Sigmoid colon (tissue), 7 donors: Measurements from ENCODE around the gene RFT1. TPM values are rescaled to one million over a fixed set of nuclear protein-coding genes. Genes with fewer than 3 reads are reported as not detected.

Experiments used
- DNase-seq: peaks from one replicate; pipeline ENCODE4 v3.0.0-alpha.2; 2019
- H3K27ac ChIP-seq, 4 donors: fragments of 200-600 bp; sonication (generic); one replicate each; pipeline ENCODE4 v1.5.1; 2016 to 2019; ENCODE audit warnings: mild to moderate bottlenecking in 1 of 4
- H3K27me3 ChIP-seq, 3 donors: fragments of 200-600 bp; sonication (generic); one replicate each; pipeline ENCODE4 v1.5.1; 2019; ENCODE audit warnings: mild to moderate bottlenecking in 1 of 3
- H3K36me3 ChIP-seq, 4 donors: fragments of 200-600 bp; sonication (generic); one replicate each; pipeline ENCODE4 v1.5.1; 2016 to 2019
- H3K4me1 ChIP-seq, 4 donors: fragments of 200-600 bp; sonication (generic); one replicate each; pipeline ENCODE4 v1.5.1; 2017 to 2019
- H3K4me3 ChIP-seq, 4 donors: fragments of 200-600 bp; sonication (generic); one replicate each; pipeline ENCODE4 v1.5.1; 2017 to 2019; ENCODE audit warnings: mild to moderate bottlenecking in 2 of 4, moderate library complexity in 1 of 4
- H3K9me3 ChIP-seq, 4 donors: fragments of 200-600 bp in 3 of 4; sonication (generic) in 3 of 4; one replicate each; pipeline versions ENCODE4 v1.5.1 to v1.6.1; 2013 to 2019
- EP300 ChIP-seq, 4 donors: sonication (generic); formaldehyde crosslinking; IDR thresholded peaks; one replicate each; pipeline ENCODE4 v1.6.1; 2017; ENCODE audit warnings: antibody characterized with exemption in 4 of 4
- POLR2A ChIP-seq, 2 donors: fragments of 450-650 bp; IDR thresholded peaks; one replicate each; pipeline ENCODE4 v1.6.1; 2016; ENCODE audit warnings: antibody characterized with exemption in 2 of 2, mild to moderate bottlenecking in 2 of 2, moderate library complexity in 2 of 2
- POLR2AphosphoS5 ChIP-seq, 4 donors: sonication (generic); formaldehyde crosslinking; IDR thresholded peaks; one replicate each; pipeline ENCODE4 v1.6.1; 2017; ENCODE audit warnings: antibody characterized with exemption in 4 of 4
- WGBS, 2 donors: extraction: QIAGEN DNeasy Blood & Tissue Kit; methylation state at CpG; one replicate each; pipeline ENCODE4 v1.1.7; 2013; 5-methylcytosine and 5-hydroxymethylcytosine counted together
- intact Hi-C: fragments of 100-400 bp; cut with DNase I; formaldehyde crosslinking; loops from one replicate; pipeline ENCODE4 v1.15.1; 2023
- polyA plus RNA-seq, 3 donors: library from polyadenylated mRNA; stranded (reverse); fragments of 200-250 nt; gene quantifications; one replicate each; pipeline ENCODE4 v1.2.3, GENCODE V29; 2013
- total RNA-seq, 4 donors: library from RNA; depleted of rRNA; stranded (reverse); fragments of >200 nt; gene quantifications; one replicate each; pipeline ENCODE4 v1.1.0, GENCODE V29; 2016
- TF ChIP-seq, protein P1 (sequence below), 4 experiments: fragments of 450-650 bp in 3 of 4; fragments of 200-600 bp in 1 of 4; IDR thresholded peaks; one replicate each; pipeline ENCODE4 v1.5.1; 2016 to 2019; ENCODE audit warnings: antibody characterized with exemption in 4 of 4, mild to moderate bottlenecking in 3 of 4, moderate library complexity in 2 of 4
- donor health status: healthy with polysubstance abuse.
- donor health status: Bipolar disorder and iron deficiency.
- donor health status: healthy.

RFT1 gene
- total and polyA plus RNA-seq, 7 donors: 3.0 to 13.2 (median 6.3) TPM

- Histone ChIP-seq H3K9me3 (no peaks in the 10 kb centered on the region), H3K4me3 (no peak overlapping the region), H3K4me1 (peaks cover 0 to 2% (median under 1%) of the 10 kb centered on the region in 4 donors), H3K36me3 (no peaks in the 10 kb centered on the region), H3K27ac (no peak overlapping the region), H3K27me3 (no peaks in the 10 kb centered on the region)
- intact Hi-C loops: no loop called here
- WGBS, 2 donors: 24 to 64% methylated on average over 2 of the region's 2 CpGs
- TF ChIP-seq POLR2A (IDR thresholded peaks at IDR 0.05): no peak
- no peak for DNase-seq
These were observed 78.3 kb downstream of the RFT1 start for GRCh38 chr3:53051929-53052328.

DNA sequence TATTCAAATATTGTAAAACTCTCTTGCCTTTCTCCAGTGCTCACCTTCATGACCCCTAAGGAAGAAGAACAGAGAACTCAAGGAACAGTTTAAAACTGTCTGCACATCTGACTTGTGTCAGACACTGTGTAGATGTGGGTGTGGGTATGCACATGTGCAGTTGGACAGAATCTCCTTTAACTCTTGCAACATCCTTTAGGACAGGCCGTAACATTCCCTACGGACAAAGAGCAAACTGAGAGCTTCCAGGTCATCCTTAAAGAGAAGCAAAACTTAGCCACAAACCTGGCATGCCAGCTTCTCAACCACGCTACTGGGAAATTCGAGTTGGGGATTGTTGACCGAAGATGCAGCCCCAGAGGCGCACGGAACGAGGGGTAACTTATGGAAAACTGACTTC is 80.2 kb downstream of the RFT1 start:
- TF ChIP-seq EP300 (IDR thresholded peaks at IDR 0.05) (no peak), POLR2A (IDR thresholded peaks at IDR 0.05) (no peak)
- WGBS, 2 donors: 87 to 88% methylated on average over 8 of the region's 8 CpGs
- no peak for DNase-seq
- H3K9me3 ChIP-seq: no peaks in the 10 kb centered on the region
- no peak overlapping the region for H3K4me3 ChIP-seq
- intact Hi-C loops: no loop called here
- H3K27ac ChIP-seq: no peak overlapping the region
- no peaks in the 10 kb centered on the region for H3K27me3 ChIP-seq
- peaks cover 0 to 10% (median 7%) of the 10 kb centered on the region in 4 donors for H3K4me1 ChIP-seq
- H3K36me3 ChIP-seq: no peaks in the 10 kb centered on the region

DNA sequence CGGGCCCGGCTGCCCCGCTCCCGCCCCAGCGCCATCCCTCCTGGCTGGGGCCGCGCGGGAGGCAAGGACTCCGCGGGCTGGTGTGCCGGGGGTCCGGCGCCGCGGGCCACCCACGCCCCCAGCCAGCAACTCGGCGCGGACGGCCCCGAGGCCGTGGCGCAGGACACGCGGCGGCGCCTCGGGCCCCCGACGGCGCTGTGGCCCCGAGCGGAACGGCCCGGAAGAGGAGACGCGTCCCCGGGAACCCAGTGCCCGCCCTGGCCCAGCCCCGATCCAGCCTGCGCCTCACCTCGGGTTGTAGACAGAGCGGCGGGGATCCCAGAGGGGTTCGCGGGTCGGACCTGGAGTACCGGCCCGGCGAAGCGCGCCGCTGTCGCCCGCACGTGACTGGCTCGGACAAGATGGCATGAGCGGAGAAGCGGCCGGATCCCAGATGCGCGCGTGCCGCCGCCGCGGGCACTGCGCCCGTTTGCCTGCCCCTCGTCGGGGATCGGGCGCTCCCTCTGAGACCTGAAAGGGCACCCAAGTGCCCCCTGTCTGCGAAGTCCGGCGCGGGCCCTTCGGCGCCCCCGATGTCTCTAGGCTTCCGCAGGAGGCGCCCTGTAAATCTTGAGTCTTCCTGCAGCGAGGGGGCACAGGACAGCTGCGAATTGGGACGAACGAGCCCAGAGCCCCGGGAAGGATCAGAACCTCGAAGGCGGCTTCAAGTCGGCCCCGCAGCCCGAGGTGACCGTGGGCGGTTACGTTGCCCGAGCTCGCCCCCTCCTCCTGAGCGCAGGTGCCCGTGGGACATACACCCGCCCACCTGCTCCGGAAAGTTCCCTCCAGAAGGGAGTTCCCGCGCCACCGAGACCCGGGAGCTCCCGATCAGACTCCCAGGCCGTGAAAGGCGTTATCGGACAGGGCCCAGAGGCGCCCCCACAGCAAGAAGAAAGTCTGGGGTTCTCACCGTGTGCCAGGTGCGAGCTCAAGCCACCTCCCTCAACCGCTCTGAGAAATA is 83.8 kb downstream of the RFT1 start:
- 1 to 2% methylated on average over 113 of the region's 113 CpGs for WGBS, 2 donors
- Histone ChIP-seq H3K4me3 (peak overlapping the region; percentile 81 to 99 (median 96)), H3K27me3 (no peaks in the 10 kb centered on the region), H3K36me3 (no peaks in the 10 kb centered on the region), H3K4me1 (peaks cover 0 to 27% (median 20%) of the 10 kb centered on the region in 4 donors), H3K9me3 (no peaks in the 10 kb centered on the region), H3K27ac (peak overlapping the region; percentile 93 to 96 (median 94))
- intact Hi-C loops: no loop called here
- TF ChIP-seq POLR2AphosphoS5 (IDR thresholded peaks at IDR 0.05): peak in 1 of 4 donors; percentile 11
- TF ChIP-seq, protein P1, sequence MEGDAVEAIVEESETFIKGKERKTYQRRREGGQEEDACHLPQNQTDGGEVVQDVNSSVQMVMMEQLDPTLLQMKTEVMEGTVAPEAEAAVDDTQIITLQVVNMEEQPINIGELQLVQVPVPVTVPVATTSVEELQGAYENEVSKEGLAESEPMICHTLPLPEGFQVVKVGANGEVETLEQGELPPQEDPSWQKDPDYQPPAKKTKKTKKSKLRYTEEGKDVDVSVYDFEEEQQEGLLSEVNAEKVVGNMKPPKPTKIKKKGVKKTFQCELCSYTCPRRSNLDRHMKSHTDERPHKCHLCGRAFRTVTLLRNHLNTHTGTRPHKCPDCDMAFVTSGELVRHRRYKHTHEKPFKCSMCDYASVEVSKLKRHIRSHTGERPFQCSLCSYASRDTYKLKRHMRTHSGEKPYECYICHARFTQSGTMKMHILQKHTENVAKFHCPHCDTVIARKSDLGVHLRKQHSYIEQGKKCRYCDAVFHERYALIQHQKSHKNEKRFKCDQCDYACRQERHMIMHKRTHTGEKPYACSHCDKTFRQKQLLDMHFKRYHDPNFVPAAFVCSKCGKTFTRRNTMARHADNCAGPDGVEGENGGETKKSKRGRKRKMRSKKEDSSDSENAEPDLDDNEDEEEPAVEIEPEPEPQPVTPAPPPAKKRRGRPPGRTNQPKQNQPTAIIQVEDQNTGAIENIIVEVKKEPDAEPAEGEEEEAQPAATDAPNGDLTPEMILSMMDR (IDR thresholded peaks at IDR 0.05): peak in 1 of 4 experiments; percentile 25
- no peak for TF ChIP-seq POLR2A (IDR thresholded peaks at IDR 0.05)
- DNase-seq: peak; percentile 79

DNA sequence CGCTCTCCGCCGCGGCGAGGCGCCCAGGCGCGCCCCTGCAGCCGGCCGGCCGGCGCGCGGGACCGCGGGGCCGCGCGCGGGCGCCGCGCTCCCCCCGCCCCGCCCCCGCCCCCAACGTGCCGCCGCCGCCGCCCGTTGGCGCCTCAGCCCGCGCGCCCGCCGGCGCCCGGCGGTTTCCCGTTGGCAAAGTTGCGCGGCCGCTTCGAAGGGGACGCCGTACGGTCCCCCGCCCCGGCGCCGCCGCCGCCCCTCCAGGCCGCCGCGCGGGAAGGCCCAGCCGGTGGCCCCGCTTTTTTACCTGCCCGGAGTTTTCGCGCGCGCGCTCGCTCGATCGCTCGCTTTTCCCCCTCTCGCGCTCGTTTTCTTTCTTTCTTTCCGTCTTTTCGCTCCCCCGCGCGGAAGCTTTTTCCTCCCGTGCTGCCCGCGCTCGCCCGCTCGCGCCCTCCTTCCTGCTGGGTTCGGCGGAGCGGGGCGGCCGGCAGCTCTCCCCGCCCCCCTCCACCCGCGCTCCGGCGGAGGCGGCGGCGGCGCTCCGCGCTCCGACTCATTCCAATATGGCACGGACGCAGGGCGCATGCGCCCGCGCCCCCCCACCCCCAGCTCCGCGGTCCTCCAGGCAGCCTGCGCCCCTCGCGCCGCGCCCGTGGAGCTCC is 84.6 kb downstream of the RFT1 start, which contains the start of gene SFMBT1:
SFMBT1 (minus strand) TSS at position 556 of the 653 bp plus-strand sequence. CDS start 76,945 bp downstream, outside the sequence.
- Histone ChIP-seq H3K9me3 (no peaks in the 10 kb centered on the region), H3K4me1 (peaks cover 0 to 27% (median 20%) of the 10 kb centered on the region in 4 donors), H3K4me3 (peak within 1 kb of the TSS; percentile 81 to 99 (median 96)), H3K36me3 (no peaks in the 10 kb centered on the region), H3K27ac (peak within 1 kb of the TSS; percentile 93 to 96 (median 94)), H3K27me3 (no peaks in the 10 kb centered on the region)
- 1% methylated on average over 117 of the region's 117 CpGs for WGBS, 2 donors
- TF ChIP-seq POLR2AphosphoS5 (IDR thresholded peaks at IDR 0.05) (peak in 1 of 4 donors; percentile 5), POLR2A (IDR thresholded peaks at IDR 0.05) (no peak)
- intact Hi-C loops: no loop called here
- DNase-seq: peak; percentile 81

DNA sequence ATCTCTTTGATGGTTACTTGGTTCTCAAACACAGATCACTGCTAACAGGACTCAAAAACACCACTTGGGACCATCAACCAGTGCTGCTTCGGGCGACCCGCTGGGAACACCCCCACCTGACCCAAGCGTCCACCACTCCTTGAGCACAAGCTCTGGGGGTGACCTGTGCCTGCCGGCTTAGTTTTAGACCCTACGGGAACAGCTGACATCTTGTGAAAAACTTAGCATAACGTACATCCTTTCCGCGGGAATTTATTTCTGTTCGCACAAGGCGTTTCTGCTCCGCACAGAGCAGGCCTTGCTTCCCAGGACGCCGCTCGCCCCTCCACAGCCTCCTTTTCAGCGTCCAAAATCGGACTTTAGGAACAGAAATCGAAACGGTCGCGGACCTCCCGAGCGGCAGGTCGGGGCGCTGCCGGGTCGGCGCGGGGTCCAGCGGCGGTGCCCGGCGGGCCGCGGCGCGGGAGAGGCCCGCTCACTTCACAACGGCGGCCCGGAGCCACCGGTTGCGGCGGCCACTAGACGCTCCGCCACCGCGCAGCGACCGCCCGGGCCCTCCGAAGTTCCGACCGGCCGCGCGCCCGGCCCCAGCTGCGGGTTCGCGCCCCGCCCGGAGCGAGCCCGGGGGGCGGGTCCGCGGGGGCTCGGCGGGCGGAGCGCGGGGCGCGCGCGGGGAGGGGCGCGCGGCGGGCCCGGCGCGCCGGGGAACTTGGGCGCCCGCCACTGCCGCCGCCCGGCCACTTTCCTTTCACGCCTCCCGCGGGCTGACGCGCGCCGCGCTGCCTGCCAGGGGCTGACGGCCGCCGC is 85.3 kb downstream of the RFT1 start:
- H3K4me3 ChIP-seq: peak overlapping the region; percentile 42 to 99 (median 96)
- peak in 2 of 4 donors; percentile 48 to 67 for TF ChIP-seq POLR2AphosphoS5 (IDR thresholded peaks at IDR 0.05)
- no peak for TF ChIP-seq POLR2A (IDR thresholded peaks at IDR 0.05)
- no peaks in the 10 kb centered on the region for H3K9me3 ChIP-seq
- H3K27me3 ChIP-seq: no peaks in the 10 kb centered on the region
- peak; percentile 79 for DNase-seq
- no peaks in the 10 kb centered on the region for H3K36me3 ChIP-seq
- 0 to 1% methylated on average over 101 of the region's 101 CpGs for WGBS, 2 donors
- intact Hi-C loops: no loop called here
- peaks cover 0 to 32% (median 26%) of the 10 kb centered on the region in 4 donors for H3K4me1 ChIP-seq
- H3K27ac ChIP-seq: peak overlapping the region; percentile 90 to 96 (median 94)

GRCh38 chr3:53044371-53044710 is 85.9 kb downstream of the RFT1 start:
- H3K36me3 ChIP-seq: no peaks in the 10 kb centered on the region
- peak overlapping the region; percentile 90 to 96 (median 94) for H3K27ac ChIP-seq
- H3K9me3 ChIP-seq: no peaks in the 10 kb centered on the region
- peak overlapping the region; percentile 42 to 99 (median 96) for H3K4me3 ChIP-seq
- no peaks in the 10 kb centered on the region for H3K27me3 ChIP-seq
- no peak for DNase-seq
- TF ChIP-seq, protein P1 (IDR thresholded peaks at IDR 0.05): no peak
- TF ChIP-seq POLR2A (IDR thresholded peaks at IDR 0.05): no peak
- no peak for TF ChIP-seq EP300 (IDR thresholded peaks at IDR 0.05)
- no peak for TF ChIP-seq POLR2AphosphoS5 (IDR thresholded peaks at IDR 0.05)
- intact Hi-C loops: no loop called here
- H3K4me1 ChIP-seq: peaks cover 0 to 32% (median 26%) of the 10 kb centered on the region in 4 donors
- WGBS, 2 donors: 10 to 35% methylated on average over 11 of the region's 11 CpGs
